Lower leg skin (tissue), 4 donors: ENCODE data around the gene SBK2. TPM values are rescaled to one million over a fixed set of nuclear protein-coding genes. Genes with fewer than 3 reads are reported as not detected.
A peak's percentile ranks its signal among the peaks of the same experiment; 100 is the strongest.

ENCODE experiments used
- DNase-seq, 2 donors: peaks; one replicate each; pipeline ENCODE4 v3.0.0-alpha.2; 2019; ENCODE audit warnings: low spot score in 2 of 2
- H3K4me3 ChIP-seq: fragments of 200-600 bp; sonication (generic); 2 replicates; pipeline ENCODE4 v1.5.1; 2017; ENCODE audit warnings: mild to moderate bottlenecking, low read depth; ENCODE audit not compliant: poor library complexity, severe bottlenecking
- CTCF ChIP-seq, 3 donors: fragments of 450-650 bp; IDR thresholded peaks; one replicate each; pipeline ENCODE4 v1.5.1; 2016; ENCODE audit warnings: antibody characterized with exemption in 3 of 3, mild to moderate bottlenecking in 3 of 3, moderate library complexity in 2 of 3
- POLR2A ChIP-seq, 2 donors: fragments of 450-650 bp; IDR thresholded peaks; one replicate each; pipeline ENCODE4 v1.6.1; 2016 to 2017; ENCODE audit warnings: antibody characterized with exemption in 2 of 2, mild to moderate bottlenecking in 1 of 2, moderate library complexity in 1 of 2
- WGBS, 2 donors: methylation state at CpG; one replicate each; pipeline ENCODE4 v1.1.5; 2018; 5-methylcytosine and 5-hydroxymethylcytosine counted together
- intact Hi-C: fragments of 100-400 bp; cut with DNase I; formaldehyde crosslinking; loops from one replicate; pipeline ENCODE4 v1.15.0; 2023; ENCODE audit warnings: low total_unique reads
- total RNA-seq, 4 donors: library from RNA; depleted of rRNA; stranded (reverse); fragments of >200 nt; gene quantifications; one replicate each; pipeline ENCODE4 v1.1.0, GENCODE V29; 2016

The SBK2 gene
- total RNA-seq, 4 donors from 2014 or later: not detected

- no peak for DNase-seq
- intact Hi-C loops: no loop called here
- TF ChIP-seq POLR2A (IDR thresholded peaks at IDR 0.05) (no peak), CTCF (IDR thresholded peaks at IDR 0.05) (no peak)
- H3K4me3 ChIP-seq: no peak within 1 kb of the TSS
- 77 to 83% methylated on average over 10 of the region's 10 CpGs for WGBS, 2 donors
These were observed 8.5 kb upstream of the SBK2 start, which contains the start of gene SBK3 for GRCh38 chr19:55545443-55545842. TSS of gene SBK3 (minus strand) at chr19:55545543. CDS start at chr19:55545543, 0 bp downstream.

DNA sequence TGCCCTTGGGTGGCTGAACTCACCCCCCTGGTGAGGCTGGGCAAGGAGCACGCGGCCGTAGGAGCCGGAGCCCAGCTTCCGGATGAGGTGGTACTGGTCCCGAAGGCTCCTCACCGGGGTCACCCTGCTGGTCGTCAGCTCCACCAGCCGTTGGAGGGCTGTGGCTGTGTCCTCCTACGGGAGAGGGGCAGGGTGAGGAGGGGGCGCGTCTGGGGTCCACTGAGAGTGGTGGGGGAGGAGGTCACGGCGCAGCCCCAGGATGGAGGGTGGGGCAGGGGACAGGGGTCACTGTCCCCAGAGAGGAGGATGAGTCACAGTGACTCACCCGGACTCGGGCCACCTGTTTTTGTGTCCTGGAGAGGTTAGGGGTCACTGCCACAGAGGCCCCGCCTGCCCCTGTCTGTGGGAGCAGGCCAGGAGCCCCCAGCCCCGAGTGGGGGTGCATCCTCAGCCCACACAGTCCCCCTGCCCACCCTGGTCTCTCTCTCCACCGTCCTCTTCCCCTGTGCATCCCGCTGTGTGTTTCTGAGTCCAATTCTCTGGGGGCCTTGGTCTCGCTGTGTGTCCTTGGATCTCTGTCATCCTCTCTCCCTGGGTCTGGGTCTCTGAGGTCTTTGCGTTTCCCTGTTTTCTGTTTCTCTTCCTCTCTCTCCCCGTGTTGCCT is 8.0 kb upstream of the SBK2 start:
- H3K4me3 ChIP-seq: no peak overlapping the region
- no peak for TF ChIP-seq POLR2A (IDR thresholded peaks at IDR 0.05)
- peak in 1 of 3 donors; percentile 6 for TF ChIP-seq CTCF (IDR thresholded peaks at IDR 0.05)
- 57 to 65% methylated on average over 13 to 23 of the region's 23 CpGs for WGBS, 2 donors
- no peak for DNase-seq
- intact Hi-C loops: no loop called here

DNA sequence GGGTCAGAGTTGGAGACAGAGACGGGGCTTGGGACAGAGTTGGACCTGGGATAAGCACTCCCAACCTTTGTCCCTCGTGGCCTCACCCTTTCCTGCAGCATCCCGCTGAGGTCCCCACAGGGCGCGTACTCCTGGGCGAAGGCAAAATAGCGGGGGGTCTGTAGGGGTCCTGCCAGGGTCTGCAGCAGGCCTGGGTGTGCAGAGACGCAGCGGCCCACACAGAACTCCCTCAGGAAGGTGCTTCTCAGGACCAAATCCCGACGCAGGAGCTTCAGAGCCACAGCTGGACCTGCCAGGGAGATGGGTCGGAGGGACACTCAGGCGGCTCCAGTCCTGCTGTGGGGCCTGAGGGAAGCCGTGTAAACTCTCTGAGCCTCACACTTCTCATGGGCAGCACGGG is 7.1 kb upstream of the SBK2 start:
- WGBS, 2 donors: 81 to 85% methylated on average over 11 to 15 of the region's 15 CpGs
- TF ChIP-seq POLR2A (IDR thresholded peaks at IDR 0.05) (no peak), CTCF (IDR thresholded peaks at IDR 0.05) (no peak)
- intact Hi-C loops: no loop called here
- DNase-seq: no peak
- H3K4me3 ChIP-seq: no peak overlapping the region

DNA sequence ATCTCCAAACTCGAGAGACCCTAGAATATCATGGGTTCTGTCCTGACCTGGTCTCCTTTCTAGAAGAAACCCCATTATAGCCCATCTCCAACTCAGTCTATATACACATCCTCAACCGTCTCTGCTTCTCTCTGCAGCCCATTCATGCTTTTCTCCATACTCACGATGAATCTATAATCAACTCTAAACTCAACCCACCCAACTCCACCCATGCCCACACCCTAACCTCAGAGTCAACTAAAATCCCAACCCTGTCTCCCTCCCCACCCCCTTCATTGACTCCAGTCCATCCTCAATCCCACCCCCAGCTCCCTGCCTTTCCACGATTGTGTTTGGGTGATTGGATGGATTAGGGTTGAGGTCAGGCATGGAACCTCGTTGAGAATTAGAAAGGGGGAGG is 6.6 kb upstream of the SBK2 start:
- 79 to 83% methylated on average over 5 of the region's 5 CpGs for WGBS, 2 donors
- no peak overlapping the region for H3K4me3 ChIP-seq
- DNase-seq: no peak
- TF ChIP-seq POLR2A (IDR thresholded peaks at IDR 0.05) (no peak), CTCF (IDR thresholded peaks at IDR 0.05) (no peak)
- intact Hi-C loops: no loop called here

DNA sequence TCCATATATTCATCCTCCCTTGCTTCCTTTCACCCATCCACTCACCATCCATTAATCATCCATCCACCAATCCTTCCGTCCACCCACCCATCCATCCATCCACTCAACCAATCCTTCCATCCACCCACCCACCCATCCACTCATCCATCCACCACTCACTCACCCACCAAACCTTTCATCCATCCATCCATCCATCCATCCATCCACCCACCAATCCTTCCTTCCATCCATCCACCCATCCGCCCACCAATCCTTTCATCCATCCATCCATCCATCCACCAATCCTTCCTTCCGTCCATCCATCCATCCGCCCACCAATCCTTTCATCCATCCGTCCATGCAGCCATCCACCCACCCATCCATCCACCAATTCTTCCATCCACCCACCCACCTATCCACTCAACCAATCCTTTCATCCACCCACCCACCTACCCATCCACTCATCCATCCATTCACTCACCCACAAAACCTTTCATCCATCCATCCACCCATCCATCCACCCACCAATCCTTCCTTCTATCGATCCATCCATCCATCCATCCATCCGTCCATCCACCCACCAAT is 5.4 kb upstream of the SBK2 start:
- TF ChIP-seq CTCF (IDR thresholded peaks at IDR 0.05): no peak
- TF ChIP-seq POLR2A (IDR thresholded peaks at IDR 0.05): no peak
- DNase-seq: no peak
- WGBS, 2 donors: 88 to 89% methylated on average over 7 of the region's 7 CpGs
- no peak overlapping the region for H3K4me3 ChIP-seq
- intact Hi-C loops: no loop called here
